DOHH2 (cell line): ENCODE results near the gene EML1.
"Not testable (repeated sequence)": the region's sequence is repeated elsewhere in the genome, so short reads cannot be mapped to it uniquely, and the experiment has no call there.

ENCODE experiments used
- H3F3A ChIP-seq: fragments of 200-600 bp; sonication (generic), shearing (Covaris generic); 2 replicates; pipeline ENCODE4 v1.6.0; 2016; ENCODE audit warnings: antibody characterized with exemption, mild to moderate bottlenecking; ENCODE audit not compliant: control insufficient read depth, insufficient read depth
- H3K27ac ChIP-seq: fragments of 200-600 bp; sonication (generic); 2 replicates; pipeline ENCODE4 v1.5.1; 2014; ENCODE audit warnings: low read depth, mild to moderate bottlenecking, low read length, moderate library complexity
- H3K27me3 ChIP-seq: fragments of 200-600 bp; sonication (generic); 2 replicates; pipeline ENCODE4 v1.6.1; 2014; ENCODE audit warnings: mild to moderate bottlenecking, low read length, mixed read lengths; ENCODE audit not compliant: control insufficient read depth
- H3K36me3 ChIP-seq: fragments of 200-600 bp; sonication (generic); 2 replicates; pipeline ENCODE4 v1.6.1; 2014; ENCODE audit warnings: mild to moderate bottlenecking, low read length, moderate library complexity, mixed read lengths; ENCODE audit not compliant: control insufficient read depth
- H3K4me1 ChIP-seq: fragments of 200-600 bp; sonication (generic); 2 replicates; pipeline ENCODE4 v1.6.1; 2014; ENCODE audit warnings: mild to moderate bottlenecking, low read length, mixed read lengths; ENCODE audit not compliant: control insufficient read depth
- H3K4me2 ChIP-seq: fragments of 200-600 bp; sonication (generic); 2 replicates; pipeline ENCODE4 v1.6.0; 2014; ENCODE audit warnings: mild to moderate bottlenecking, low read length, moderate library complexity
- H3K4me3 ChIP-seq: fragments of 200-600 bp; sonication (generic); 2 replicates; pipeline ENCODE4 v1.5.1; 2014; ENCODE audit warnings: mild to moderate bottlenecking, low read length, mixed read lengths
- H3K79me2 ChIP-seq: fragments of 200-600 bp; sonication (generic); 2 replicates; pipeline ENCODE4 v1.6.1; 2014; ENCODE audit warnings: mild to moderate bottlenecking, low read length, mixed read lengths; ENCODE audit not compliant: control insufficient read depth
- H3K9me2 ChIP-seq: fragments of 200-600 bp; sonication (generic); replicated peaks from 2 replicates; pipeline ENCODE4 v1.6.1; 2014; ENCODE audit warnings: mild to moderate bottlenecking, low read length, mixed read lengths; ENCODE audit not compliant: control insufficient read depth
- H3K9me3 ChIP-seq: fragments of 200-600 bp; sonication (generic); 2 replicates; pipeline ENCODE4 v1.6.1; 2014; ENCODE audit warnings: antibody characterized with exemption, low read length, mixed read lengths; ENCODE audit not compliant: control insufficient read depth, insufficient read depth
- H4K20me1 ChIP-seq: fragments of 200-600 bp; sonication (generic); 2 replicates; pipeline ENCODE4 v1.6.0; 2014; ENCODE audit warnings: low read depth, mild to moderate bottlenecking, antibody characterized with exemption, low read length, moderate library complexity; ENCODE audit not compliant: control insufficient read depth, insufficient read depth
- EZH2phosphoT487 ChIP-seq: fragments of 200-600 bp; sonication (generic); IDR thresholded peaks from 2 replicates; pipeline ENCODE4 v1.6.1; 2017; ENCODE audit warnings: borderline replicate concordance, mild to moderate bottlenecking, antibody characterized with exemption, low read length, moderate library complexity, mixed read lengths
- TF ChIP-seq, protein P1 (sequence below): fragments of 200-600 bp; sonication (generic); IDR thresholded peaks from one replicate; pipeline ENCODE4 v1.5.1; 2014; ENCODE audit warnings: antibody characterized with exemption, mild to moderate bottlenecking, low read depth, low read length; ENCODE audit not compliant: poor library complexity, severe bottlenecking

Gene EML1

DNA sequence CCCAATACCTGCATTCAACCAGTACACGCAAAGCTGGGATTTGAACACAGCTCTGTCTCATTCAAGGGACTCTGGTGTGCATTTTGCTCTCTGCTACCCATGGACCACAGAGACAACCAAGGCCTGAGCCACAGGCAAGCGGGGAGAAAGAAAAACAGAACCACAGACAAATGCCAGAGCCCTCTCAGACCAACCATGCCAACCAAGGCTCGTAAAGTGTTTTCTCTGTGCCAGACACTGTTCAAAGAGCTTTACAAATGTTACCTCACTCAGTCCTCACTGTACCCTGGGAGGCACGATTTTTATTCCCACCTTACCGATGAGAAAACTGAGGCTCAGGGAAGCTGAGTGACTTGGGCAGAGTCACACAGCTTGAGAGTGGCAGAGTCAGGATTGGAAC is 32.4 kb upstream of the EML1 start:
- no peaks in the 10 kb centered on the region for H3F3A ChIP-seq
- no peak overlapping the region for H3K4me2 ChIP-seq
- TF ChIP-seq, protein P1, sequence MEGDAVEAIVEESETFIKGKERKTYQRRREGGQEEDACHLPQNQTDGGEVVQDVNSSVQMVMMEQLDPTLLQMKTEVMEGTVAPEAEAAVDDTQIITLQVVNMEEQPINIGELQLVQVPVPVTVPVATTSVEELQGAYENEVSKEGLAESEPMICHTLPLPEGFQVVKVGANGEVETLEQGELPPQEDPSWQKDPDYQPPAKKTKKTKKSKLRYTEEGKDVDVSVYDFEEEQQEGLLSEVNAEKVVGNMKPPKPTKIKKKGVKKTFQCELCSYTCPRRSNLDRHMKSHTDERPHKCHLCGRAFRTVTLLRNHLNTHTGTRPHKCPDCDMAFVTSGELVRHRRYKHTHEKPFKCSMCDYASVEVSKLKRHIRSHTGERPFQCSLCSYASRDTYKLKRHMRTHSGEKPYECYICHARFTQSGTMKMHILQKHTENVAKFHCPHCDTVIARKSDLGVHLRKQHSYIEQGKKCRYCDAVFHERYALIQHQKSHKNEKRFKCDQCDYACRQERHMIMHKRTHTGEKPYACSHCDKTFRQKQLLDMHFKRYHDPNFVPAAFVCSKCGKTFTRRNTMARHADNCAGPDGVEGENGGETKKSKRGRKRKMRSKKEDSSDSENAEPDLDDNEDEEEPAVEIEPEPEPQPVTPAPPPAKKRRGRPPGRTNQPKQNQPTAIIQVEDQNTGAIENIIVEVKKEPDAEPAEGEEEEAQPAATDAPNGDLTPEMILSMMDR = no peak
- TF ChIP-seq EZH2phosphoT487 = no peak
- H3K9me2 ChIP-seq = no peaks in the 10 kb centered on the region
- no peaks in the 10 kb centered on the region for H3K9me3 ChIP-seq
- no peak overlapping the region for H3K4me3 ChIP-seq
- no peaks in the 10 kb centered on the region for H4K20me1 ChIP-seq
- H3K79me2 ChIP-seq = no peaks in the 10 kb centered on the region
- no peaks in the 10 kb centered on the region for H3K4me1 ChIP-seq
- no peak overlapping the region for H3K27ac ChIP-seq
- no peaks in the 10 kb centered on the region for H3K36me3 ChIP-seq
- H3K27me3 ChIP-seq = no peaks in the 10 kb centered on the region

DNA sequence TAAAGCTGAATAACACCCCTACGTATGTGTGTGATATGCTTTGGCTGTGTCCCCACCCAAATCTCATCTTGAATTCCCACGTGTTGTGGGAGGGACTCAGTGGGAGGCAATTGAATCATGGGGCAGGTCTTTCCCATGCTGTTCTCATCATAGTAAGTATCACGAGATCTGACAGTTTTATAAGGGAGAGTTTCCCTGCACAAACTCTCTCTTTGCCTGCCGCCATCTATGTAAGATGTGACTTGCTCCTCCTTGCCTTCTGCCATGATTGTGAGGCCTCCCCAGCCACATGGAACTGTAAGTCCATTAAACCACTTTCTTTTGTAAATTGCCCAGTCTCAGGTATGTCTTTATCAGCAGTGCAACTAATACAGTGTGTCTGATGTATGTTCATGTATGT is 30.3 kb upstream of the EML1 start:
- H3K9me3 ChIP-seq = not testable (repeated sequence)

DNA sequence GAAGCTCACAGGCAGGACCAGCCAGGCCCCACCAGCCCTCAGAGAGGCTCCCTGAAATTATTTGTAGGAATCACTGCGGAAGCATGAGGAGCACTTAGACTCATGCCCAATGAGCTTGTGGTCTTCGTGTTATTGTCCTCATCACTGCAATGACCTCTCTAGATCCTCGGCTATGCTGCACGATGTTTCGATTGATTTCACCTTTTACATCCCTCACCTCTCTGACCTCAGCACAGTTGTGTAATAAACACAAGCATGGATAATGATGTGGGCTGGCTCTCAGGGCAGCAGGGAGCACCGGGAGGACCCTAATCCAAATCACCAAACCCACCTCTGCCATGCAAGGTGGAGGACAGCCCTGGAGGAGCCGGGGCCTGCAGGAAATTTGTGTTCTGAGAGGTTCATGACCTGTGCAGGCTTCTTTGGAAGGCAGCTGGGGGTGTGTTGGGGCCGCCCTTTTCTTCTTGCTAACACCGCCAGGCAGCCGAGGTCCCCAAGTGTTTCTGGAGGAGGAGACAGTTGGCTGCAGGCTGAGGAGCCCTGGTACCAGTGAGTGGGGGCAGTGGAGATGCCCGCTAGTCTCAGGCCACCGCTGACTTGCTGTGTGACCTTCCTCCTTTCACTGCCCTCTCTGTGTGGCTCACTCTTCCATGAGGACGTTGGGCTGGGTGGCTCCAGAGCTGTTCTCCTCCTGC is 29.5 kb upstream of the EML1 start:
- Histone ChIP-seq H3K9me3 (no peaks in the 10 kb centered on the region), H3K4me1 (no peaks in the 10 kb centered on the region), H3K27ac (no peak overlapping the region), H3K4me3 (no peak overlapping the region), H3K27me3 (no peaks in the 10 kb centered on the region), H3K9me2 (no peaks in the 10 kb centered on the region), H3K4me2 (no peak overlapping the region), H3K79me2 (no peaks in the 10 kb centered on the region), H3F3A (no peaks in the 10 kb centered on the region), H3K36me3 (no peaks in the 10 kb centered on the region), H4K20me1 (no peaks in the 10 kb centered on the region)
- TF ChIP-seq, protein P1 = no peak
- no peak for TF ChIP-seq EZH2phosphoT487

More for the DNA sequence above, 30.3 kb upstream of the EML1 start:
- not testable (repeated sequence) for H3K27ac ChIP-seq, H3K79me2 ChIP-seq, H3K9me2 ChIP-seq, H3F3A ChIP-seq, H3K4me2 ChIP-seq, H3K36me3 ChIP-seq, H3K4me1 ChIP-seq, H3K27me3 ChIP-seq, H3K4me3 ChIP-seq, H4K20me1 ChIP-seq

DNA sequence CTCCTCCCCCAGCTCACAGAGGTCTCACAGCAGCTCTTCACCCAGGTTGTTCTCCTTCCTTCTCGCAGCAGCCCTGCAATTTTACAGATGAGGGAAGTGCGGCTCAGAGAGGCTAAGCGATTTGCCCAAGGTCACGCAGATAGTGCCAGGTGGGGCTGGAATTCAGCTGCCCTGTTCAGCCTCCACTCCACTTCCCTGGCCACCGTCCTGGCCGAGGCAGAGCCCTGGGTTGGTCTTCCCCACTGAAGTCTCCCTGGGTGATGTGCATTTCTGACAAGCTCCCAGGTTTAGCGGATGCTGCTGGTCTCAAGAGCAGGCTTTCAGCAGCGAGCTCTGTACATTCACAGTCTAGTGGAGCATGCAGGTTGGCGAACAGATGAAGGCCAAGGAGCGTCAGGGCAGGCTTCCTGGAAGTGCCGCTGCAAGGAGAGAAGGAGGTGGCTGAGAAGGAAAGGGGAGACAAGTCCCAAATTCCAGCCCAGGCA is 28.9 kb upstream of the EML1 start:
- no peaks in the 10 kb centered on the region for H4K20me1 ChIP-seq
- no peak overlapping the region for H3K4me2 ChIP-seq
- no peaks in the 10 kb centered on the region for H3F3A ChIP-seq
- TF ChIP-seq, protein P1 = no peak
- no peak for TF ChIP-seq EZH2phosphoT487
- no peaks in the 10 kb centered on the region for H3K4me1 ChIP-seq
- no peaks in the 10 kb centered on the region for H3K36me3 ChIP-seq
- no peak overlapping the region for H3K4me3 ChIP-seq
- H3K27ac ChIP-seq = no peak overlapping the region
- no peaks in the 10 kb centered on the region for H3K9me2 ChIP-seq
- H3K9me3 ChIP-seq = no peaks in the 10 kb centered on the region
- H3K79me2 ChIP-seq = no peaks in the 10 kb centered on the region
- H3K27me3 ChIP-seq = no peaks in the 10 kb centered on the region
